Stimulated activated CD4-positive, alpha-beta T cell treated with anti-CD3 and anti-CD28 coated beads, Interleukin-15, amount 100 ng/mL, for 1 hour (primary cell): Measurements from ENCODE around the gene PRSS57.
A peak's percentile ranks its signal among the peaks of the same experiment; 100 is the strongest.
"Not testable (repeated sequence)": the region's sequence is repeated elsewhere in the genome, so short reads cannot be mapped to it uniquely, and the experiment has no call there.

Source experiments
- DNase-seq, 2 donors: peaks; one replicate each; pipeline ENCODE4 v3.0.0-alpha.2; 2020; ENCODE audit warnings: low read depth in 1 of 2, low spot score in 1 of 2

The PRSS57 gene

GRCh38 chr19:695352-695949, at the start of gene PRSS57:
TSS of gene PRSS57 (minus strand) at chr19:695452. CDS start at chr19:695430, 22 bp downstream.
- no peak for DNase-seq

DNA sequence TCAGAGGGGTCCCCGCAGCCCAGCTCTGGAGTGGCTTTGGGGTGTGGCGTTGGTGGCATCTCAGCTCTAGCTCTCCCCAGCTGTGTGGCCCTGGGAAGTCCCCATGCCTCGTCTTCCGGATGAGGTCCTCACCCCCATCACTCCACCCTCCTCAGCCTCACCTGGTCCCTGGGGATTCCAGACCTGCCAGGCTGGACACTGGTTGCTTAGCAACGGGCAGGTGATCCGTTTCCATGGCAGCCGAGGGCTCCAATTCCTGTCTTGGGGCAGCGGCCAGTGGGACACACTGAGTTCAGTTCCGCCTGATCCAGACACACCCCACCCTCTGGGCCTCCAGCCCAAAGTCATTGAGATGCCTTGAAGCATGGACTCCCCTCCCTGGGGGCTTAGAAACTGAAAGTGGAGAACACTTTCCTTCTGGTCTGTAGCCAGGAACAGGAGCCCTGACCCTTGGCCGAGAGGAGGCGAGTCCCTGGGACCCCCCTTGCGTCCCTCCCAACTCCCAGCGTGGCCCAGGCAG, 48.0 kb upstream of the PRSS57 start:
- no peak for DNase-seq

DNA sequence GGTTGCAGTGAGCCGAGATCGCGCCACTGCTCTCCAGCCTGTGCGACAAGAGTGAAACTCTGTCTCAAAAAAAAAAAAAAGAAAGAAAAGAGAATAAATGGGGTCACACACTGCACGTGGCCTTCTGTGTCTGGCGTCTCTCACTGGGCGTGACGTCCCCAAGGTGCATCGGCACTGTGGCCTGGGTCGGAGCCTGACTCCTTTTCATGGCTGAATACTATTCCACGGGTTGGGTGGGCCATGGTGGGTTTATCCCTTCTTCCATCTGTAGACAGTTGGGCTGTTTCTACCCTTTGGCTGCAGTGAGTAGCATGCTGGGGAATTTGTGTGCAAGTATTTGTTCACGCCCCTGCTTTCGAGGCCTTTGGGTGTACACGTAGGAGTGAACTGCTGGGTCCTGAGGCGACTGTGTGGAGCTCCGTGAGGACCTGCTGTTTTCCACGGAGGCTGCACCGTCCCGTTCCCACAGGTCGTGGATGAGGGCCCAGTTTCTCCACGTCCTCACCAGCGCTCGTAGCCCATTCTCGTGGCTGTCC, 47.4 kb upstream of the PRSS57 start:
- no peak for DNase-seq

GRCh38 chr19:741506-742131, 46.4 kb upstream of the PRSS57 start:
- DNase-seq = no peak

DNA sequence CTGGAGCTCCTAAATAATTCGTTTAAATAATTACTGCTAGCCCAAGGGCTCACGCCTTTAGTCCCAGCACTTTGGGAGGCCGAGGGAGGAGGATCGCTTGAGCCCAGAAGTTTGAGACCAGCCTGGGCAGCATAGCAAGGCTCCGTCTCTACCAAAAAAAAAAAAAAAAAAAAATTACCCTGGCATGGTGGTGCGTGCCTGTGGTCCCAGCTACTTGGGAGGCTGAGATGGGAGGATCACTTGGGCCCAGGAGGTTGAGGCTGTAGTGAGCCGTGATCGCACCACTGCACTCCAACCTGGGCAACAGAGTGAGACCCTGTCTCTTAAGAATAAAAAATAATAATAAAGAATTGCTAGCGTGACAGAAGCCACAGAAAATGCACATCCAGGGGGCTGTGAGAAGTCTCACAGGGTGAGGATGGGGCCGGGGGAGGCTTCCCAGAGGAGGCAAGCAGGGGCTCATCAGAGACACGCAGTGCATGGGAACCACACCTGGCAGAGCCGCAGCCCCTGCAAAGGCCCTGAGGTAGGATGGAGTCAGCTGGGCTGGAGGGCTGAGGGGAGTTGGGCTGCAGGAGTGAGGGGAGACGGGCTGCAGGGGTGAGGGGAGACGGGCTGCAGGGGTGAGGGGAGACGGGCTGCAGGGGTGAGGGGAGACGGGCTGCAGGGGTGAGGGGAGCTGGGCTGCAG, 45.7 kb upstream of the PRSS57 start:
- DNase-seq = not testable (repeated sequence)

DNA sequence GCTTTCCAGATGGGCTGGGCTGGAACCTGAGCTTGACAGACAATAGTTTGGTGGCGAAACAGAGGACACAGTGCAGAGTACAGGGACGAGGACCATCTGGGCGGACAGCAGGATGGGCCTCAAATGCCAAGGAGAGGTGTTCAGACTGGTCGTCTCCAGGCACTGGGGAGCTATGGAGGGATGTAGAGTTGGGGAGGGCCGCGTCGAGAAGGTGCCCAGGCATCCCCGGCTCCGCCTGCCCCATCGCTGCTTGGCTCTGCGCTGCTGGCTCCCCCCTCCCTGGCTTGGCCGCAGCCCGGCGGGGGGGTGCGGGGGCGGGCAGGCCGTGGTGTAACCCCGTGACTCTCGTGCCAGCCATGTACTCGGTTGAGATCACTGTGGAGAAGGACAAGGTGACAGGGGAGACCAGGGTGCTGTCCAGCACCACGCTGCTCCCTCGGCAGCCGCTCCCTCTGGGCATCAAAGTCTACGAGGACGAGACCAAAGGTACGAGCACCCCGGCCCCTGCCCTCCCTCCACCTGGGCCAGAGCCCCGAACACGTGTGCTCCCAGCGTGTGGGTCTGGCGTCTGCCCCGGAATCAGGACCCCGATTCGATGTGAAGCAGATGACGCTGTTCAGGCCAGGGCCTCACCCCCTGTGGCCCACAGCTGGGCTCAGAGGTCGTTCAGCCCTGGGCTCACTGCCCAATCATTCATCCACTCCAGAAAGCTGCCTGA, 44.9 kb upstream of the PRSS57 start:
- no peak for DNase-seq

DNA sequence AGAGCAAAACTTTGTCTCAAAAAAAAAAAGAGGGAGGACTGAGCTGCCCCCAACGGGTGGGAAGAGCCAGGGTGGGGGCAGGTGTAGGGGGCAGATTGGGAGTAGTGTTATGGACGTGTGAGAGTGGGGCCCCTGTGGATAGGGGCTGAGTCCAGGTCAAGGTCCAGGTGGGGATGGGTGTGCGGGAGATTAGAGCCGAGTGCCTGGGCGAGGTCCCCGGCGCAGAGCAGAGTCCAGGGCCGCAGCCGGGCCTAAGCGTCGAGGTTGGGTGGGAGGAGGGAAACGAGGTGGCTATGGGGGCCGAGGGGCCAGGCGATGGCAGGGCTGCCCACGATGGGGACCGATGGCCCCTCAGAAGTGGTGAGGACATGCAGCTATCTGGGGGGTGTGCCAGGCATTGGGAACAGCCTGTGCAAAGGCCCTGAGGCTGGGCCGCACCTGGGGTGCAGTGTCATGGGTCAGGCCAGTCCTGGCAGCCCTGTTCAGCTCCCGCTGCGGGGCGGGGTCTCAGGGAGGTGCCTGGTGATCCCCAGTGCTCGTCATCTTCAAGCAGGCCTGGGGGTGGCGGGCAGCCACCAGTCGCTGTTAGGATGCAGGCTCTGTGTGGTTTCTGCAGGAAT, 43.4 kb upstream of the PRSS57 start:
- DNase-seq = no peak

DNA sequence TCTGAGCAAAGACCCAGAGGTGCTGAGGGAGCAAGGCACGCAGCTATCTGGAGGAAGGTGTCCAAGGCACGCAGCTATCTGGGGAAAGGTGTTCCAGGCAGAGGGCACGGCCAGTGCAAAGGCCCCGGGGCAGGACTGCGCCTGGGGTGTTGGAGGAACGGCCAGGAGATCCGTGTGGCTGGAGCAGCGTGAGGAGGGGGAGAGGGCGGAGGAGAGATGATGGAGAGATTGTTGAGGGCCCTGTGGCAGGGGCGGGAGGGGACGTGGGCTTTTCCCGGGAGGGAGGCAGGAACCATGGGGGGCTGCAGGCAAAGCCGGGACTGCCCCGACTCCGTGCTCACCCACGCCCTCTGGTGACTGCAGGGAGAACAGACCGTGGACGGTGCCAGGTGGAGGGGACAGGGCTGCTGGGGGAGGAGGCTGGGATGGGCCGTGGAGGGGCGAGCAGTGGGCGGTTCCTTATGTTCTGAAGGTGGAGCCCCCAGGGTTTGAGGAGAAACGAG, 42.4 kb upstream of the PRSS57 start:
- DNase-seq = peak; percentile 34 to 44

GRCh38 chr19:736125-736524, 40.9 kb upstream of the PRSS57 start:
- no peak for DNase-seq

DNA sequence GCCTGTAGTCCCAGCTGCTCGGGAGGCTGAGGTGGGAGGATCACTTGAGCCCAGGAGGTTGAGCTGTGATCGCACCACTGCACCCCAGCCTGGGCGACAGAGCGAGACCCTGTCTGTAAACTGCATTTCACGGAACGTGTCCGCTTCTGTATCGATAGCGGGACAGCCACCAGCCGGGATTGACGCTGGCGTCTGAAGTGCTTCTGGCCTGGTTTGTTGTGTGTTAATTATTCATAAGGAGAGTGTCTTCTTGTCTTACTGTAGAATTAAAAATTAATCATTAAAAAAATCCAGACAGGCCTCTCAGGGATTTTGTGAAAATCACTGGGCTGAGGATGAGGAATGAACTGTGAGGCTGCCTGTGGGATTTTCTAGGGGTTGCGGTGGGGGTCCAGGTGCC, 39.5 kb upstream of the PRSS57 start:
- no peak for DNase-seq

DNA sequence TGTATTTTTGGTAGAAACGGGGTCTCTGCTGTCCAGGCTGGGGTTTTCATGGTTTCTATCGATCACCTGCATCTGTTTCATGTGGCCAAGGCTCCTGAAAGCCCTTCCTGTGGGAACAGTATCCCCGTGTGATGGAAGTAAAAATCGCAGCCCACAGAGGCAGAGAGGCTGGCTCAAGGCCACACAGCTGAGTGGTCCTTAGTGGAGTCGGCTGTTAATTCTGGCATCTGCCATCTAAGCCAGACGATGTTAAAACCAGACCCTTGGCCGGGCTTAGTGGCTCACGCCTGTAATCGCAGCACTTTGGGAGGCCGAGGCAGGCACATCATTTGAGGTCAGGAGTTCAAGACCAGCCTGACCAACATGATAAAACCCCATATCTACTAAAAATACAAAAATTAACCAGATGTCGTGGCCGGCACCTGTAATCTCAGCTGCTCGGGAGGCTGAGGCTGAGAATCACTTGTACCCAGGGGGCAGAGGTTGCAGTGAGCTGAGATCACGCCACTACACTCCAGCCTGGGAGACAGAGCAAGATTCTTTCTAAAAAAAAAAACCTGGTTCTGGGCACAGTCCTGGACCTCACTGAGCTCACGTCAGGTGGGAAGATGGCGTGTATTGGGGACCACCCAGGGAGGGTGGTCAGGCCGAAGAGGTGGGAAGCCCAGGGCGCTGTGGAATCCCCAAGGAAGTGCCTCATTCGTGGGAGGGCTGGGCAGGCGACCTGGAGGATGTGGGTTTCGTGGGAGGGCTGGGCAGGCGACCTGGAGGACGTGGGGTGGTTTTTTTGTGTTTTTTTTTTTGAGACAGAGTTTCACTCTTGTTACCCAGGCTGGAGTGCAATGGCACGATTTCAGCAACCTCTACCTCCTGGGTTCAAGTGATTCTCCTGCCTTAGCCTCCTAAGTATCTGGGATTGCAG, 37.2 kb upstream of the PRSS57 start:
- no peak for DNase-seq

- DNase-seq = no peak
Observed at GRCh38 chr19:731000-731399, 35.7 kb upstream of the PRSS57 start.

DNA sequence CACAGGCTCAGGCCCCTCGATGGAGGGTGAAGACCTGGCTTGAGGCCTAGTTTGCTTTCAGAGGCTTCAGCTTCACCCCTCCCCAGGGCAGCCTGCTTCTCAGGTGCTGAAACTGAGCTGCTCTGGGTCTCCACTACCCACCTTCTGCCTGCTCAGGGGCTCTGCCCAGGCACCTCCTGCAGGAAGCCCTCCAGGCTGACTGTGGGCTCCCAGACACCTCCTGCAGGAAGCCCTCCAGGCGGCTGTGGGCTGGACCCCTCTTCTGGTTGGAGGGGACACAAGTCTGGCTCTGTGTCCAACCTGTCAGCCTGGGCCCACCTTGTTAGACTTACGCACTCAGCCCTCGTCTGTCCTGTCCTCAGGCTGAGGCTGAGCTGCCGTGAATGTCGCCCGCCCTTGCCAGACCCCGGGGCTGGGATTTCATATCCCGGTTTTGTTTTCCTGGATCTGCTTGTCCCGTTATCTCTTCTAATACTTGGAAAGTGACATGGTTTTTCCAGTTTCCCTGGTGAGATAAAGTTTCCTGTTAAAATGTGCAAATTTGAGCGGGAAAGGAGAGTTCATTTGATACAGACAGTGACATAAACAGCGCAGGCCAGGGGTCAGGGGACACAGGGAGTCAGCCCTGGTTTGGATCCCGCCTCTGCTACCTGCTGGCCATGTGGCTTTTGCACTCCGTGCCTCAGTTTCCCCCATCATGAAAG, 34.9 kb upstream of the PRSS57 start:
- no peak for DNase-seq

DNA sequence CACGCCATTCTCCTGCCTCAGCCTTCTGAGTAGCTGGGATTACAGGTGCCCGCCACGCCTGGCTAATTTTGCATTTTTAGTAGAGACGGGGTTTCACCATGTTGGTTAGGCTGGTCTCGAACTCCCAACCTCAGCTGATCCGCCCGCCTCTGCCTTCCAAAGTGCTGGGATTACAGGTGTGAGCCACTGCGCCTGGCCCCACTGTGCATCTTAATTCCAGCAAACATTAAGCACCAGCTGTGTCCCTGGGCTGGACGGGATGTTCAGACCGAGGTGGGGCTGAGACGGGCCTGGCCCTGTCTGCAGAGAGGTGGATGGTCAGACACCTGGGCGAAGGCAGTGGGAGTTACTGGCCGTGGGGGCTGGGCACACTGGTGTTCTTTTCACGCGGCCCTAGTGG, 34.3 kb upstream of the PRSS57 start:
- not testable (repeated sequence) for DNase-seq

- DNase-seq = no peak
Observed at GRCh38 chr19:728011-728410, 32.8 kb upstream of the PRSS57 start.

- no peak for DNase-seq
Observed at GRCh38 chr19:726993-727956, 32.0 kb upstream of the PRSS57 start.

- DNase-seq = no peak
Observed at GRCh38 chr19:725461-726089, 30.3 kb upstream of the PRSS57 start.
